Endothelial cell of umbilical vein (primary cell): ENCODE measurements around the gene FLNB. TPM values are rescaled to one million over a fixed set of nuclear protein-coding genes. Genes with fewer than 3 reads are reported as not detected.

ENCODE experiments used
- BruUV-seq: library from RNA; stranded (reverse); fragments of 400-500 nt; replicated peaks from 2 replicates; lab custom pipeline; 2021; lab: Mats Ljungman, UMichigan
- CTCF ChIA-PET: fragments of 300-600, 350-600 bp; sonication (Branson Sonifier 250); formaldehyde crosslinking; loops from one replicate; lab custom pipeline; 2021; ENCODE audit warnings: antibody characterized with exemption, inconsistent platforms; lab: Charles Lee
- POLR2A ChIA-PET: fragments of 300-600, 350-600 bp; sonication (Branson Sonifier 250); formaldehyde crosslinking; loops from one replicate; lab custom pipeline; 2021; ENCODE audit warnings: antibody characterized with exemption, inconsistent platforms; lab: Charles Lee
- DNase-seq: peaks from one replicate; pipeline ENCODE4 v3.0.0-alpha.2; 2011; ENCODE audit warnings: low read depth, low spot score
- FAIRE-seq: peaks from 2 replicates; lab custom pipeline; 2011; peaks lifted over from hg19 to GRCh38; lab: Jason Lieb, UNC
- H2AFZ ChIP-seq: 2 replicates; pipeline ENCODE4 v1.6.0; 2012; ENCODE audit warnings: low read depth, low read length, control low read depth, inconsistent platforms
- H3K27ac ChIP-seq: 2 replicates; pipeline ENCODE4 v1.5.1; 2011; ENCODE audit warnings: low read depth, mild to moderate bottlenecking, control low read depth, low read length, moderate library complexity; ENCODE audit not compliant: insufficient read depth
- H3K27me3 ChIP-seq, 2 experiments: 2 replicates each; pipeline versions ENCODE4 v1.6.0 to v1.6.1; 2011; ENCODE audit warnings: low read length in 2 of 2, mixed read lengths in 1 of 2; ENCODE audit not compliant: control insufficient read depth in 2 of 2, insufficient read depth in 2 of 2
- H3K36me3 ChIP-seq, 2 experiments: 2 replicates in 1 of 2; 3 replicates in 1 of 2; pipeline ENCODE4 v1.5.1; 2011; ENCODE audit warnings: low read length in 2 of 2, mild to moderate bottlenecking in 1 of 2, moderate library complexity in 1 of 2; ENCODE audit not compliant: control insufficient read depth in 2 of 2, insufficient read depth in 2 of 2; ENCODE audit errors: extremely low read depth in 1 of 2
- H3K4me1 ChIP-seq: 3 replicates; pipeline ENCODE4 v1.5.1; 2011; ENCODE audit warnings: mild to moderate bottlenecking, low read length; ENCODE audit not compliant: control insufficient read depth, insufficient read depth; ENCODE audit errors: extremely low read depth
- H3K4me2 ChIP-seq: 2 replicates; pipeline ENCODE4 v1.6.1; 2011; ENCODE audit warnings: low read length, control low read depth, mixed read lengths; ENCODE audit not compliant: insufficient read depth
- H3K4me3 ChIP-seq, 3 experiments: fragments of 200-600 bp in 1 of 3; sonication (generic), shearing (Covaris generic) in 1 of 3; replicated peaks in 1 of 3; 2 replicates each; pipeline ENCODE4 v1.5.1; 2011 to 2016; ENCODE audit warnings: control low read depth in 3 of 3, low read length in 3 of 3, mild to moderate bottlenecking in 2 of 3, inconsistent platforms in 1 of 3, low read depth in 1 of 3, moderate library complexity in 1 of 3; ENCODE audit not compliant: insufficient read depth in 1 of 3
- H3K79me2 ChIP-seq: 2 replicates; pipeline ENCODE4 v1.6.0; 2012; ENCODE audit warnings: low read length, inconsistent platforms; ENCODE audit not compliant: control insufficient read depth, insufficient read depth
- H3K9ac ChIP-seq: replicated peaks from 2 replicates; pipeline ENCODE3; 2011; ENCODE audit warnings: low read length, control low read depth; ENCODE audit not compliant: insufficient read depth; ENCODE audit errors: extremely low read depth
- H3K9me1 ChIP-seq: replicated peaks from 3 replicates; pipeline ENCODE4 v1.6.0; 2011; ENCODE audit warnings: mild to moderate bottlenecking, low read length; ENCODE audit not compliant: control insufficient read depth, insufficient read depth; ENCODE audit errors: extremely low read depth
- H3K9me3 ChIP-seq: replicated peaks from 2 replicates; pipeline ENCODE4 v1.5.1; 2012; ENCODE audit warnings: low read length, inconsistent platforms; ENCODE audit not compliant: control insufficient read depth, insufficient read depth
- H4K20me1 ChIP-seq: replicated peaks from 2 replicates; pipeline ENCODE3; 2011; ENCODE audit warnings: mild to moderate bottlenecking, low read length; ENCODE audit not compliant: control insufficient read depth, insufficient read depth; ENCODE audit errors: extremely low read depth
- GATA2 ChIP-seq: IDR thresholded peaks from 2 replicates; pipeline ENCODE4 v1.7.0; 2011; ENCODE audit warnings: low read depth, mild to moderate bottlenecking, moderate library complexity, mixed read lengths, low read length; ENCODE audit not compliant: insufficient read length, insufficient read depth
- JUN ChIP-seq: IDR thresholded peaks from 2 replicates; pipeline ENCODE4 v1.6.1; 2011; ENCODE audit warnings: borderline replicate concordance, low read depth; ENCODE audit not compliant: insufficient read length, insufficient read depth
- POLR2A ChIP-seq: IDR thresholded peaks from 2 replicates; pipeline ENCODE4 v1.6.1; 2012; ENCODE audit warnings: low read depth, mild to moderate bottlenecking, control low read depth, low read length
- POLR2AphosphoS5 ChIP-seq: IDR thresholded peaks from 2 replicates; pipeline ENCODE4 v1.6.1; 2012; ENCODE audit warnings: low read depth, mild to moderate bottlenecking, control low read depth, low read length, moderate library complexity; ENCODE audit not compliant: insufficient read depth
- dilution Hi-C: fragments of 300-500 bp; cut with MboI; formaldehyde crosslinking; loops from one replicate; pipeline ENCODE4 v1.15.0; 2019; ENCODE audit warnings: low sequenced_read_pairs; ENCODE audit not compliant: extremely low pct_ligation_motif_present
- intact Hi-C: fragments of 100-400 bp; cut with micrococcal nuclease; formaldehyde crosslinking; loops from one replicate; pipeline ENCODE4 v1.10.0; 2022
- polyA plus RNA-seq, 4 experiments: library from polyadenylated mRNA; depleted of rRNA in 3 of 4; stranded (reverse) in 3 of 4; unstranded in 1 of 4; fragments of >200 nt; gene quantifications; 2 replicates each; pipeline versions ENCODE4 v1.2.1 to v1.2.3, GENCODE V29; 2011 to 2012; ENCODE audit warnings: missing spikeins in 1 of 4
- total RNA-seq: library from RNA; stranded (reverse); gene quantifications from 2 replicates; pipeline ENCODE4 v1.2.3, GENCODE V29; 2021
- TF ChIP-seq, protein P1 (sequence below): IDR thresholded peaks from 2 replicates; pipeline ENCODE4 v1.6.1; 2011; ENCODE audit not compliant: insufficient read depth, insufficient read length

Gene FLNB
- total and polyA plus RNA-seq, 2 donors (not counting 3 experiments of a cell fraction or from before 2014, with no cell fraction given) = 479 to 670 TPM

DNA sequence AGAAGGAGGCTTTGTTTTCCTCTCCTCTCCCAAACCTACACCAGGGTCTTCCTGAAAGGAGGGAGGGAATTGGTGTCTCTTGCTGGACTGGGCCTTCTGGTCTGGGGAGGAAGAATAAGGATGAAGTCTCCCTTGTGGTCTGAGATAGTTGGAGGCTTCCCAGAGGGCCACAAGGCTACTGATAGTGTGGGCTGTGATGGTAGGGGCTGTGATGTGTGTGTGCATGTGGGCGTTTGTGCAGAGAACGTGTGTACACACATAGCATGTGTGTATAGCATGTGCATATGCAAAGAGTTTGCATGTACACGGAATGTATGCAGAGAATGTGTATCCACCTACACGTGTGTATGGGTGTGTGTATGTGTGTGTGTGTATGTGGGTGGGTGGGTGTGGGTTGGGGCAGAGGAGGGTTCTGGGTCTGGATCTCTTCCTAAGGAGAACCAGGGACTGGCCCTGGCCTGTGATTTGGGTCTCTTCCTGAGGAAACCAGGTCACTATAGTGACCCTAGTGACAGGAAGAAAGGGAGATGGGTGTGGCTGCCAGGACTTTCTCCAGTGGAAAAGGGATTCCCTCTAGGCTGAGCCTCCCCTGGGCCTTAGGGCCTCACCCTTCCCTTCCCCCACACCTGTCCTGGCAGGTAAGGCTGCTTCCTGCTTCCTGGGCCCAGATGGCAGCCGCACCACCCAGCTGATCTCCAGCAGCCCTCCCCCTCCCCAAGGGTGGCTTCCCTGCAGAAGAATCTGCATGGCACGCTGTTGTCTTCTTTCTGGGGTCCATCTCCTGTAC lies 1.7 kb downstream of the FLNB start:
- DNase-seq (no peak), FAIRE-seq (no peak)
- no peaks in the 10 kb centered on the region for H3K27me3 ChIP-seq
- H3K36me3 ChIP-seq = peaks cover 0 to 2% of the 10 kb centered on the region in 2 experiments
- TF ChIP-seq POLR2AphosphoS5 (peak; percentile 41), POLR2A (peak; percentile 75), JUN (no peak), GATA2 (no peak)
- TF ChIP-seq, protein P1, sequence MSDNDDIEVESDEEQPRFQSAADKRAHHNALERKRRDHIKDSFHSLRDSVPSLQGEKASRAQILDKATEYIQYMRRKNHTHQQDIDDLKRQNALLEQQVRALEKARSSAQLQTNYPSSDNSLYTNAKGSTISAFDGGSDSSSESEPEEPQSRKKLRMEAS = peak; percentile 36
- H3K9ac ChIP-seq = peak overlapping the region; percentile 64
- peaks cover 39% of the 10 kb centered on the region for H3K4me1 ChIP-seq
- BruUV-seq = no TSS peak
- no peaks in the 10 kb centered on the region for H4K20me1 ChIP-seq
- ChIA-PET POLR2A (interaction anchor here (1.4 to 2.4 kb wide), 3 partner anchors 15 to 73 kb away, joined by 5 to 8 read pairs (median 6); no protein-coding TSS in a partner anchor), CTCF (interaction anchor here (1.1 to 3.0 kb wide), 6 partner anchors 11 to 84 kb away, joined by 3 to 21 read pairs (median 4); no protein-coding TSS in a partner anchor)
- peak overlapping the region; percentile 30 for H3K27ac ChIP-seq
- H3K4me3 ChIP-seq = peak overlapping the region; percentile 71 to 93 (median 78)
- peak overlapping the region; percentile 93 for H3K4me2 ChIP-seq
- H3K79me2 ChIP-seq = peaks cover 67% of the 10 kb centered on the region
- no peaks in the 10 kb centered on the region for H3K9me3 ChIP-seq
- dilution Hi-C loops (no loop called here), intact Hi-C loops (loop anchor here (2.0 to 5.0 kb wide), 3 partner anchors 148 to 291 kb away; no protein-coding TSS in a partner anchor)
- no peaks in the 10 kb centered on the region for H3K9me1 ChIP-seq
- no peak overlapping the region for H2AFZ ChIP-seq
